A549 (cell line): ENCODE results near the gene TMEM107. TPM values are rescaled to one million over a fixed set of nuclear protein-coding genes. Genes with fewer than 3 reads are reported as not detected.

Source experiments
- ATAC-seq, 2 experiments: fragments of 200-7000 bp in 1 of 2; fragments of >200 bp in 1 of 2; cut with Nextera tagmentation in 1 of 2; cut with Tn5 transposase in 1 of 2; 3 replicates each; pipeline versions ENCODE4 v1.8.0 to v1.9.1; 2018 to 2020; ENCODE audit warnings: mild to moderate bottlenecking in 1 of 2, moderate library complexity in 1 of 2
- CTCF ChIA-PET: fragments of 300-600 bp; sonication (Branson Sonifier 250); formaldehyde crosslinking; extraction: SDS; loops from one replicate; lab custom pipeline; 2021; ENCODE audit warnings: antibody characterized with exemption, inconsistent platforms; lab: Yijun Ruan, JAX
- POLR2A ChIA-PET: fragments of 350-600 bp; formaldehyde crosslinking; extraction: SDS; loops from one replicate; lab custom pipeline; 2021; ENCODE audit warnings: antibody characterized with exemption, inconsistent platforms; lab: Yijun Ruan, JAX
- DNase-seq, 2 experiments: peaks; one replicate each; pipeline versions ENCODE4 v3.0.0 to v3.0.0-alpha.2; 2011 to 2016; ENCODE audit warnings: low read depth in 1 of 2, low spot score in 1 of 2
- FAIRE-seq: peaks from 2 replicates; lab custom pipeline; 2011; peaks lifted over from hg19 to GRCh38; lab: Jason Lieb, UNC
- H3K27ac ChIP-seq, 2 experiments: fragments of >200 bp; sonication (Bioruptor Twin); formaldehyde crosslinking; 3 replicates each; pipeline ENCODE4 v1.5.1; 2016 to 2017
- H3K4me1 ChIP-seq: fragments of >200 bp; sonication (Bioruptor Twin); formaldehyde crosslinking; 3 replicates; pipeline ENCODE4 v1.6.1; 2016
- H3K4me2 ChIP-seq: fragments of >200 bp; sonication (Bioruptor Twin); formaldehyde crosslinking; 3 replicates; pipeline ENCODE4 v1.6.1; 2016
- H3K4me3 ChIP-seq: fragments of >200 bp; sonication (Bioruptor Twin); formaldehyde crosslinking; 3 replicates; pipeline ENCODE4 v1.5.1; 2016
- H3K9me3 ChIP-seq: fragments of >200 bp; sonication (Bioruptor Twin); formaldehyde crosslinking; 3 replicates; pipeline ENCODE4 v1.6.1; 2016
- CBX2 ChIP-seq: fragments of 200-600 bp; sonication (generic); IDR thresholded peaks from 2 replicates; pipeline ENCODE4 v1.6.1; 2016; ENCODE audit warnings: low read depth, mild to moderate bottlenecking, borderline replicate concordance
- CBX8 ChIP-seq: fragments of 200-600 bp; sonication (generic); IDR thresholded peaks from 2 replicates; pipeline ENCODE4 v1.6.1; 2016
- CTCF ChIP-seq: fragments of >200 bp; sonication (Bioruptor Twin); formaldehyde crosslinking; IDR thresholded peaks from 3 replicates; pipeline ENCODE4 v1.5.1; 2016
- EHF ChIP-seq: fragments of 250-450 bp; sonication (Bioruptor Pico); IDR thresholded peaks from 2 replicates; pipeline ENCODE4 v1.5.0; 2020; ENCODE audit warnings: mild to moderate bottlenecking
- ESRRA ChIP-seq: fragments of 150-350 bp; IDR thresholded peaks from 2 replicates; pipeline ENCODE4 v1.6.1; 2014; ENCODE audit warnings: mild to moderate bottlenecking, low read length, borderline replicate concordance
- FOXS1 ChIP-seq: fragments of 250-450 bp; sonication (Bioruptor Pico); IDR thresholded peaks from 2 replicates; pipeline ENCODE4 v1.5.0; 2020; ENCODE audit warnings: mild to moderate bottlenecking, moderate library complexity
- HDAC2 ChIP-seq: fragments of 200-600 bp; sonication (generic); IDR thresholded peaks from 2 replicates; pipeline ENCODE4 v1.6.1; 2016
- HOXB13 ChIP-seq: fragments of 250-450 bp; sonication (Bioruptor Pico); IDR thresholded peaks from 2 replicates; pipeline ENCODE4 v1.5.0; 2020; ENCODE audit warnings: low read depth, mild to moderate bottlenecking, moderate library complexity
- JUN ChIP-seq, 2 experiments: fragments of >200 bp; sonication (Bioruptor Twin); formaldehyde crosslinking; IDR thresholded peaks; 2 replicates in 1 of 2; 3 replicates in 1 of 2; pipeline ENCODE4 v1.6.1; 2016 to 2017
- JUNB ChIP-seq: fragments of >200 bp; sonication (Bioruptor Twin); formaldehyde crosslinking; IDR thresholded peaks from 2 replicates; pipeline ENCODE4 v1.6.1; 2016
- MAFK ChIP-seq: fragments of 450-650 bp; IDR thresholded peaks from 2 replicates; pipeline ENCODE4 v1.6.1; 2014; ENCODE audit not compliant: partially characterized antibody
- MAX ChIP-seq: IDR thresholded peaks from 2 replicates; pipeline ENCODE4 v1.6.1; 2012
- NR3C1 ChIP-seq: fragments of >200 bp; sonication (Bioruptor Twin); formaldehyde crosslinking; IDR thresholded peaks from 3 replicates; pipeline ENCODE4 v1.6.1; 2017
- RAD21 ChIP-seq, 2 experiments: fragments of >200 bp in 1 of 2; sonication (Bioruptor Twin) in 1 of 2; formaldehyde crosslinking in 1 of 2; IDR thresholded peaks in 1 of 2; conservative IDR thresholded peaks in 1 of 2; 2 replicates in 1 of 2; 3 replicates in 1 of 2; pipeline ENCODE4 v1.6.1; 2012 to 2018; ENCODE audit warnings: inconsistent platforms in 1 of 2
- RCOR1 ChIP-seq: fragments of 150-350 bp; IDR thresholded peaks from 2 replicates; pipeline ENCODE4 v1.6.1; 2014; ENCODE audit warnings: antibody characterized with exemption, low read length, low read depth
- SMC3 ChIP-seq: fragments of >200 bp; sonication (Bioruptor Twin); formaldehyde crosslinking; IDR thresholded peaks from 3 replicates; pipeline ENCODE4 v1.6.1; 2018; ENCODE audit warnings: inconsistent platforms
- SREBF2 ChIP-seq: fragments of 450-650 bp; IDR thresholded peaks from 2 replicates; pipeline ENCODE4 v1.6.1; 2014; ENCODE audit warnings: mild to moderate bottlenecking, moderate library complexity
- ZC3H11A ChIP-seq: fragments of 450-650 bp; IDR thresholded peaks from 2 replicates; pipeline ENCODE4 v1.6.1; 2014; ENCODE audit warnings: antibody characterized with exemption, mild to moderate bottlenecking
- ZFP36 ChIP-seq: fragments of 450-650 bp; IDR thresholded peaks from 2 replicates; pipeline ENCODE4 v1.6.1; 2014; ENCODE audit warnings: borderline replicate concordance; ENCODE audit not compliant: partially characterized antibody
- WGBS: methylation state at CpG from one replicate; pipeline ENCODE4 v1.1.6; 2017; ENCODE audit errors: missing lambda C conversion rate; 5-methylcytosine and 5-hydroxymethylcytosine counted together
- polyA plus RNA-seq, 4 experiments: library from polyadenylated mRNA; depleted of rRNA in 3 of 4; stranded (reverse); fragments of >200 nt; fragmentation: RNase III in 1 of 4; extraction: RNeasy Plus Mini Kit Qiagen cat#74134 plus additional on column Dnase treatment in 1 of 4; gene quantifications; 2 replicates in 3 of 4; 3 replicates in 1 of 4; pipeline ENCODE4 v1.2.3, GENCODE V29; 2011 to 2017
- TF ChIP-seq, protein P1 (sequence below): fragments of 450-650 bp; IDR thresholded peaks from 2 replicates; pipeline ENCODE4 v1.6.1; 2014; ENCODE audit warnings: antibody characterized with exemption
- TF ChIP-seq, protein P2 (sequence below): fragments of >200 bp; sonication (Bioruptor Twin); formaldehyde crosslinking; IDR thresholded peaks from 3 replicates; pipeline ENCODE4 v1.6.1; 2016

TMEM107 gene
- polyA plus RNA-seq, 2 of the 4 experiments (the other 2 are of a cell fraction) = 17.0 to 22.8 TPM

DNA sequence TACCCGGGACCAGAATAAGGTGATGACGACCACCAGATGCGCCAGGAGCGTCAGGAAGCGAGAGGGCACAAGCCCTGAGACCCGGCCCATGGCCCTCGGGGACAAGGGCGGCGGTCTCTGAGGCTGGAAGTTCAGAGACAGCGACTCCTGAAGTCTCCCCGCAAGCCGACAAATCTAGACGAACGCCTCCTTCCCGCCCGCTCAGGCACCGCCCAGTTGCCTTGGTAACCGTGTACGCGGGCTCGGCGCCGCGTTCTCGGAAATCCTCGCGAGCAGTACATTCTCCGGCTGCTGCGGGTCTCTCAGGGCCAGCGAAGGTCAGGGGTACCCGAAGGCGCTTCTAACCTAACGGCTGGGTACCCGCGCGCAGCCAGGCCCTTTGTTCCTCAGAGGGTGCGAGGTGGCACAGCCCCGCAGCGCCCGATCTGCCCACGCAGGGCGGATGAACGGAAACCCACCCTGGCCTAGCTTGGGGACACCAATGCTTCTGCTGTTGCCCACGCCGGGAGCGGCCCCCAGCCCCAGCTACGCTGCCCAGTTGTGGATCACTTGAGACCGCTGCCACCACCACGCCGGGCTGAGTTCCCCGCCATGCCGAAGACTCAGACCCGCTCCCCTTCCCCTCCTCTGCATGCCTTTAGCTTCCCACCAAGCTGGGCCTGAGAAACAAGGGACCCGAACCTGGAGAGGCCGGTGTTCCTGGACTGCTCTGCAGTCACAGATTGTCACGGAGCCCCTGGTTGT, at the start of gene TMEM107 (continued):
- TF ChIP-seq, protein P1, sequence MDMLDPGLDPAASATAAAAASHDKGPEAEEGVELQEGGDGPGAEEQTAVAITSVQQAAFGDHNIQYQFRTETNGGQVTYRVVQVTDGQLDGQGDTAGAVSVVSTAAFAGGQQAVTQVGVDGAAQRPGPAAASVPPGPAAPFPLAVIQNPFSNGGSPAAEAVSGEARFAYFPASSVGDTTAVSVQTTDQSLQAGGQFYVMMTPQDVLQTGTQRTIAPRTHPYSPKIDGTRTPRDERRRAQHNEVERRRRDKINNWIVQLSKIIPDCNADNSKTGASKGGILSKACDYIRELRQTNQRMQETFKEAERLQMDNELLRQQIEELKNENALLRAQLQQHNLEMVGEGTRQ = no peak
- no peak for TF ChIP-seq RAD21 (conservative IDR thresholded peaks at IDR 0.05 in 1 of 2, IDR thresholded peaks at IDR 0.05 in 1 of 2)
- peak; percentile 46 to 77; a peak in 3 of 5 replicates for TF ChIP-seq JUN (IDR thresholded peaks at IDR 0.05)
- no peak for TF ChIP-seq CTCF
- TF ChIP-seq, protein P2, sequence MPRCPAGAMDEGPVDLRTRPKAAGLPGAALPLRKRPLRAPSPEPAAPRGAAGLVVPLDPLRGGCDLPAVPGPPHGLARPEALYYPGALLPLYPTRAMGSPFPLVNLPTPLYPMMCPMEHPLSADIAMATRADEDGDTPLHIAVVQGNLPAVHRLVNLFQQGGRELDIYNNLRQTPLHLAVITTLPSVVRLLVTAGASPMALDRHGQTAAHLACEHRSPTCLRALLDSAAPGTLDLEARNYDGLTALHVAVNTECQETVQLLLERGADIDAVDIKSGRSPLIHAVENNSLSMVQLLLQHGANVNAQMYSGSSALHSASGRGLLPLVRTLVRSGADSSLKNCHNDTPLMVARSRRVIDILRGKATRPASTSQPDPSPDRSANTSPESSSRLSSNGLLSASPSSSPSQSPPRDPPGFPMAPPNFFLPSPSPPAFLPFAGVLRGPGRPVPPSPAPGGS = peak; percentile 85; the same call in 2 of the 3 replicates
- no peak for TF ChIP-seq CBX8
- no peak for TF ChIP-seq FOXS1 (CRISPR knock-in tag)

GRCh38 chr17:8224891-8225812, 49.0 kb upstream of the TMEM107 start:
- no peak for DNase-seq
- CTCF ChIA-PET = interaction anchor here (0.6 to 12.0 kb wide), 9 partner anchors 18 to 105 kb away, joined by 3 to 160 read pairs (median 7); partner anchors contain the start of genes CTC1 and PFAS
- no peak for TF ChIP-seq ZFP36
- no peak for TF ChIP-seq CBX8
- TF ChIP-seq HDAC2 = no peak
- no peak for TF ChIP-seq JUNB
- TF ChIP-seq MAFK = no peak
- no peak for TF ChIP-seq CBX2
- TF ChIP-seq ESRRA = no peak
- no peak for TF ChIP-seq MAX
- no peak for TF ChIP-seq SREBF2
- no peak overlapping the region for H3K4me3 ChIP-seq
- H3K27ac ChIP-seq = peak overlapping the region in 1 of 2 experiments; percentile 44; a peak in 1 of 6 replicates
- H3K9me3 ChIP-seq = no peaks in the 10 kb centered on the region
- no peak for ATAC-seq
- 91% methylated on average over 26 of the region's 26 CpGs for WGBS
- H3K4me2 ChIP-seq = peak overlapping the region; percentile 79
- H3K4me1 ChIP-seq = peaks cover 22% of the 10 kb centered on the region
- no peak for FAIRE-seq
- POLR2A ChIA-PET = interaction anchor here (0.6 to 7.9 kb wide), 8 partner anchors 15 to 524 kb away, joined by 3 to 159 read pairs (median 8); partner anchors contain the start of genes AURKB, CTC1, PFAS and SLC25A35

DNA sequence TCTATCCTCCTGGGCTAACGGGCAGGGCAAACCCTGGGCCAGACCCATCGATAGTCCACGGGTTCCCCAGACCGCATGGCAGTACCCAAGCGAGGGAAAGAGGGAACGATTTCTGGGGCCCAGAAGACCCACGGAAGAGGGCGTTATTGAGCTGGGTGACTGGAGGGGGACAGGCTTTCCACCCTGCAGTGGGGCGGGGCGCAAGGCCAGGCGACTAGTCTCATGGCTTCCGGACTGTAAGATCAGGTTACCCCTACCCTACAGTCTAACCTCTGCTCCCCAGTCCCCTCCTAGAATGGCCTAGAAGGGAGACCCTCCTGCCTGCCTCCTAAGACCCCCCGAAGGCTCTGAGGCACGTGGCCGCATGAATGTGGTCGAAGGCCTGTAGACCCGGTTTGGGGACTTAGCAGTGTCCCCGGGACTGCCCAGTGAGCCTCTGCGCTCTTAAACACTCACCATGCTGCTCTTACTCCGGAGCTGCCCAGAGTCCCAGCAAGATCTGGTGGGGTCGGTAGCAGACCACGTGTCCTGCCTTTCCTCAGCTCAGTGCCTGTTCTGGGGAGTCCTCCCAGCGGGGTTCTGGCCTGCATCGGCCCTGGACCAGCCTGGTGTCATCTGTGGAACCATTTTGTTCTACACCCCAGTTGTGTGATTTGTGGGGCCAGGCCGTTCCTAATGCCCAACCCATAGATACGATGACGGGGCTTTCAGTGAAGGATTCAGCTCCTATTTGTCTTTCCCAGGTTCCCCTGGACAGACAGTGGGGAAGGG, 47.4 kb upstream of the TMEM107 start:
- peak overlapping the region; percentile 95 to 97 for H3K27ac ChIP-seq
- ATAC-seq (peak; percentile 3 to 12; a peak in 4 of 6 replicates), DNase-seq (peak; percentile 48 to 81), FAIRE-seq (no peak)
- CTCF ChIA-PET = interaction anchor here (0.6 to 12.0 kb wide), 20 partner anchors 11 to 162 kb away, joined by 3 to 160 read pairs (median 4); partner anchors contain the start of genes CTC1, PFAS and SLC25A35
- POLR2A ChIA-PET = interaction anchor here (0.7 to 7.9 kb wide), 12 partner anchors 12 to 104 kb away, joined by 3 to 159 read pairs (median 17); partner anchors contain the start of genes AURKB, BORCS6, CTC1 and PFAS
- peak overlapping the region; percentile 78 for H3K4me3 ChIP-seq
- no peaks in the 10 kb centered on the region for H3K9me3 ChIP-seq
- peaks cover 25% of the 10 kb centered on the region for H3K4me1 ChIP-seq
- peak overlapping the region; percentile 94 for H3K4me2 ChIP-seq
- 21% methylated on average over 26 of the region's 27 CpGs for WGBS
- TF ChIP-seq RCOR1 (no peak), CTCF (peak; percentile 45), NR3C1 (no peak), HOXB13 (CRISPR knock-in tag) (peak; percentile 66; the same call in 1 of the 2 replicates), SMC3 (no peak), EHF (CRISPR knock-in tag) (peak; percentile 21; the same call in 1 of the 2 replicates), FOXS1 (CRISPR knock-in tag) (0 out of 2 replicates have a peak, but pooled peaks have one; percentile 24), MAX (peak; percentile 84), ZC3H11A (no peak)
- TF ChIP-seq, protein P2 = no peak
